PFSK-1 (cell line): ENCODE data around the gene CDC37.

Source experiments
- FOXP2 ChIP-seq: optimal IDR thresholded peaks from 2 replicates; pipeline ENCODE3; 2011; ENCODE audit warnings: borderline replicate concordance, control low read depth, inconsistent platforms; ENCODE audit not compliant: insufficient read depth; ENCODE audit errors: extremely low read length, extremely low read depth
- POLR2AphosphoS5 ChIP-seq: IDR thresholded peaks from 2 replicates; pipeline ENCODE4 v1.6.1; 2012; ENCODE audit warnings: low read depth, mild to moderate bottlenecking, control low read depth, low read length, moderate library complexity
- SIN3A ChIP-seq: IDR thresholded peaks from 2 replicates; pipeline ENCODE4 v1.6.1; 2012; ENCODE audit warnings: mild to moderate bottlenecking, low read length, moderate library complexity, borderline replicate concordance; ENCODE audit not compliant: insufficient read depth
- TAF1 ChIP-seq: IDR thresholded peaks from 2 replicates; pipeline ENCODE4 v1.6.1; 2012; ENCODE audit warnings: low read length, control low read depth, borderline replicate concordance; ENCODE audit not compliant: insufficient read depth
- TF ChIP-seq, protein P1 (sequence below), 2 experiments: IDR thresholded peaks; 2 replicates each; pipeline versions ENCODE4 v1.6.1 to v1.8.0; 2011 to 2012; ENCODE audit warnings: low read depth in 2 of 2, low read length in 2 of 2, control low read depth in 1 of 2, inconsistent platforms in 1 of 2, mild to moderate bottlenecking in 1 of 2, moderate library complexity in 1 of 2; ENCODE audit not compliant: insufficient read depth in 1 of 2

The CDC37 gene

DNA sequence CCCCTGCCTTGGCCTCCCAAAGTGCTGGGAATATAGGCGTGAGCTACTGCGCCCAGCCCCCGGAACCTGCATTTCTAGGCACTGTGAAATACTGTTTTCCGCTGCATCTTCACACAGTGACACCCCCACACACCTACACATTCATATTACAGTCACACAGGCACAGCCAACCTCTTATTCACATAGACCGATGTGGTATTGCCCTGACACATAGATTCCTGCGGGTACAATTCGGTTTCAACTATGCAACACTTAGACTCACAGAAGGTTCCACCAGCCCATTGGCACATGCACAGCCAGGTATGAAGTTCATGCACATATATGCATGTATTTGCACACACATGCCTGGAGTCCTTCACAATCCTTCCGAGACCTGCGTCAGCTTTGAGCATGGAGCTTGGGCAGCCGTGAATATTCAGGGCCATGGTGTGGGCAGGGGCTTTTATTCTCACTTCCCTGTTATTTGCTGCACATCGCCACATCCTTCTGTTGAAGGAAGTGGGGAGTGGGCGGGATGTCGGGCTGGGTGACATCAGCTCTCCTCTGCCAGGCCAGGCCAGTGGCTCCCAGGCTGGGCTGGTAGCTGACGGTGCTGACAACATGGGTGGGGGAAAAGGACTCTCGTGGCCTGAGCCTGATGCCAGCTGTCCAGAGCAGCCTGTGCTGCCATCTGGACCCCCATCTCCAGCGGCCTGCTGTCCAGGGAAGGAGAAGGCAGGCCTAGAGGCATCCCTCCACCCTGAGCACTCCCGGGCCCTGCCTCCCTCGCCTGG lies 5.4 kb upstream of the CDC37 start:
- no peak for TF ChIP-seq SIN3A
- TF ChIP-seq, protein P1, sequence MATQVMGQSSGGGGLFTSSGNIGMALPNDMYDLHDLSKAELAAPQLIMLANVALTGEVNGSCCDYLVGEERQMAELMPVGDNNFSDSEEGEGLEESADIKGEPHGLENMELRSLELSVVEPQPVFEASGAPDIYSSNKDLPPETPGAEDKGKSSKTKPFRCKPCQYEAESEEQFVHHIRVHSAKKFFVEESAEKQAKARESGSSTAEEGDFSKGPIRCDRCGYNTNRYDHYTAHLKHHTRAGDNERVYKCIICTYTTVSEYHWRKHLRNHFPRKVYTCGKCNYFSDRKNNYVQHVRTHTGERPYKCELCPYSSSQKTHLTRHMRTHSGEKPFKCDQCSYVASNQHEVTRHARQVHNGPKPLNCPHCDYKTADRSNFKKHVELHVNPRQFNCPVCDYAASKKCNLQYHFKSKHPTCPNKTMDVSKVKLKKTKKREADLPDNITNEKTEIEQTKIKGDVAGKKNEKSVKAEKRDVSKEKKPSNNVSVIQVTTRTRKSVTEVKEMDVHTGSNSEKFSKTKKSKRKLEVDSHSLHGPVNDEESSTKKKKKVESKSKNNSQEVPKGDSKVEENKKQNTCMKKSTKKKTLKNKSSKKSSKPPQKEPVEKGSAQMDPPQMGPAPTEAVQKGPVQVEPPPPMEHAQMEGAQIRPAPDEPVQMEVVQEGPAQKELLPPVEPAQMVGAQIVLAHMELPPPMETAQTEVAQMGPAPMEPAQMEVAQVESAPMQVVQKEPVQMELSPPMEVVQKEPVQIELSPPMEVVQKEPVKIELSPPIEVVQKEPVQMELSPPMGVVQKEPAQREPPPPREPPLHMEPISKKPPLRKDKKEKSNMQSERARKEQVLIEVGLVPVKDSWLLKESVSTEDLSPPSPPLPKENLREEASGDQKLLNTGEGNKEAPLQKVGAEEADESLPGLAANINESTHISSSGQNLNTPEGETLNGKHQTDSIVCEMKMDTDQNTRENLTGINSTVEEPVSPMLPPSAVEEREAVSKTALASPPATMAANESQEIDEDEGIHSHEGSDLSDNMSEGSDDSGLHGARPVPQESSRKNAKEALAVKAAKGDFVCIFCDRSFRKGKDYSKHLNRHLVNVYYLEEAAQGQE (IDR thresholded peaks at IDR 0.05; ENCODE audit: insufficient read depth in 1 of 2, low read depth in 2 of 2, low read length in 2 of 2), result no peak

DNA sequence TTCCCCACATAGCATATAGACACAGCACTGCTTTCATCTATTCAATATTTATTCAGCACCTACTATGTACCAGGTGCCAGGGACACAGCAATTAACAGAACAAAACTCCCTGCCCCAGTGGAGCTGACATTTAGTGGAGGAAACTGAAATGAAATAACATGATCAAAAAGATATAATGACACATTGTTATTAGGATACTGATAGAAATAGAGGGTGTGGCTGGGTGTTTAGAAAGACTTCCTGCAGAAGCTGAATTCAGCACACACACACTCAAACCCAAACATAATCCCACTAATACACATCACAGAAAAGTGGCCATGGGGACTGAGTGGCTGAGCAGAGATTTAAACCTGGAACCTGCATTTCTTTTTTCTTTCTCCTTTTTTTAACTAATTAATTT lies 3.8 kb upstream of the CDC37 start:
- no peak for TF ChIP-seq SIN3A
- no peak for TF ChIP-seq POLR2AphosphoS5
- TF ChIP-seq, protein P1 (IDR thresholded peaks at IDR 0.05; ENCODE audit: insufficient read depth in 1 of 2, low read depth in 2 of 2, low read length in 2 of 2), result no peak
- TF ChIP-seq FOXP2, result no peak
- no peak for TF ChIP-seq TAF1

DNA sequence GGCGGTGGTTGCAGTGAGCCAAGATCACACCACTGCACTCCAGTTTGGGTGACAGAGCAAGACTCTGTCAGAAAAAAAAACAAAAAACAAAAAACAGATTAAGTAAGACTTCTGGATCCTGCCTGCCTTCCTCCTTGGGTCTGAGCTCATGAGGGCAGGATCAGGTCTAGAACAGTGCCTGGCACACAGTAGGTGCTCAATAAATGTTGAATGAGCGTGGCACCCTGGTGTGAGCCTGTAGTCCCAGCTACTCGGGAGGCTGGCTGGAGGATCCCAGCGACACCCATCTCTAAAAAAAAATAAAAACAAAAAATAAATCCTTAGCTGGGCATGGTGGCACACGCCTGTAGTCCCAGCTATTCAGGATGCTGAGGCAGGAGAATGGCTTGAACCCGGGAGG lies 2.8 kb upstream of the CDC37 start:
- no peak for TF ChIP-seq TAF1
- no peak for TF ChIP-seq POLR2AphosphoS5
- no peak for TF ChIP-seq FOXP2
- TF ChIP-seq SIN3A, result no peak
- TF ChIP-seq, protein P1 (IDR thresholded peaks at IDR 0.05; ENCODE audit: insufficient read depth in 1 of 2, low read depth in 2 of 2, low read length in 2 of 2), result no peak

DNA sequence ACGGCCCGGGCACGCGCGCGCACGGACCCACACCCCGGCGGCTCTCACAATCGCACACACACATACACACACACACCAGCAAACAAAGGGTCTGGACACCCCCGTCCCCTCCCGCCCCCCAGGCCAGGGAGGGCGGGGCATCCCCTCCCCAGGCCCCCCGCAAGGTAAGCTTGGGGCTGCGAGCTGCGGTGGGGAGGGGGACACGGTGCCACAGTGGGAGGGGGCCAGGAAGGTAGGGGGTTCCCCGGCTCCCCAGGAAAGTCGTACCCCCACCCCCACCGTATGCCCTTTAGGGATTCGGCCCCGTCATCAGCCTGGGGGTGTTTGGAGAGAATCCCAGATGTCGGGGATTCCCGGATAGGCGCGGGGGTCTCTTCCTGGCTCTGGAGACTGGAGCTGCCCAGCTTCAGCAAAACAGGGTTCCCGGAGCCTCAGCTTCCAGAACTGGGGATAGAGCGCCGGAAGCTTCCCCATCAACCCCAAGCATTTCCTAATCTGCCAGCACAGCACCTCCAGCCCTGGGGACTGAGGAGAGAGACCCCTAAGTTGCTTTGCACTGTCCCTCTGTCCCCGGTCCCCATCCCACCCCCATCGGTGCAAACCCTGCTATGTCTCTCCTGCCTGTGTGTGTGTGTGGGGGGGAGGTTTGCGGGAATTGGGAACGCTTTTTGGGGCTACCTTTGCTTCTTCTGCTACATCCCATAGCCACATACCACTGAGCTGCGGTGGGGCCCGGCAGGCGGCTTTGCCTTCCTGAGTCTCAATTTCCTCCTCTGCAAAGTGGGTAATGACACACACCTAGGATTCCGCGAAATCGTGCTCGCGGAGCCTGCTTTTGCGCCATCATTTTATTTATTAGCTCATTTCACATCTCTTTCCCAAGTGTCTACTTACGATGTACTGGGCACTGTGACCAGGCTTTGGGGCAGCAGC lies 1.8 kb upstream of the CDC37 start:
- TF ChIP-seq SIN3A (no peak), POLR2AphosphoS5 (no peak), FOXP2 (no peak), TAF1 (no peak)
- TF ChIP-seq, protein P1 (IDR thresholded peaks at IDR 0.05; ENCODE audit: insufficient read depth in 1 of 2, low read depth in 2 of 2, low read length in 2 of 2), result no peak
